ENCODE measurements around the gene NLGN2.

Gene NLGN2

GRCh38 chr17:7466639-7467341 is 59.1 kb downstream of the NLGN2 start:
- DNase-seq, result no peak

- no peak for DNase-seq
Observed at GRCh38 chr17:7467498-7467897, 59.9 kb downstream of the NLGN2 start.

GRCh38 chr17:7468290-7468689 is 60.6 kb downstream of the NLGN2 start:
- DNase-seq, result no peak

- DNase-seq, result no peak
Observed at GRCh38 chr17:7468804-7469389, 61.3 kb downstream of the NLGN2 start.
